Measurements from ENCODE around the gene SLC17A3.

The SLC17A3 gene

GRCh38 chr6:25874118-25874517, at the start of gene SLC17A3:
SLC17A3 (minus strand) TSS chr6:25874243; CDS start chr6:25868387, 5,856 bp downstream.
- DNase-seq (ENCODE audit: low read depth, low spot score) = no peak

- no peak for DNase-seq (ENCODE audit: low read depth, low spot score)
Measured at GRCh38 chr6:25922301-25922700, 48.3 kb upstream of the SLC17A3 start.

GRCh38 chr6:25921525-25922203, 47.6 kb upstream of the SLC17A3 start:
- DNase-seq (ENCODE audit: low read depth, low spot score) = no peak

DNA sequence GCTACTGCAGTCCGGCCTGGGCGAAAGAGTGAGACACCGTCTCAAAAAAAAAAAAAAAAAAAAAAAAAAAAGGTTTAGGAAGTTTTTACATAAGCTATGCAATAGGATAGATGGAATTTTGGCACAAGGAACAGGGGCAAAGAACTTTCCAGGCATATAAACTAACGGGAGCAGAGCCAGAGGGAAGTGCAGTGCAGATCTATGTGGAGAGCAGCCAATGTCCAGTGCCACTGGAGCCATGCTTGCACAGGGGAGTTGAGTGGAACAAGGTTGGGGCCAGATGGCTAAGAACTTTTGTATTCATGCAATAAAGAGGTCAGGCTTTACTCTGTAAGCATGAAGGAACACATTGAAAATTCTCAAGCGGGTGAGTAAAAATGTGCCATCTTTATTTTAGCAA, 45.6 kb upstream of the SLC17A3 start:
- no peak for DNase-seq (ENCODE audit: low read depth, low spot score)

GRCh38 chr6:25918083-25918683, 44.1 kb upstream of the SLC17A3 start:
- no peak for DNase-seq (ENCODE audit: low read depth, low spot score)

DNA sequence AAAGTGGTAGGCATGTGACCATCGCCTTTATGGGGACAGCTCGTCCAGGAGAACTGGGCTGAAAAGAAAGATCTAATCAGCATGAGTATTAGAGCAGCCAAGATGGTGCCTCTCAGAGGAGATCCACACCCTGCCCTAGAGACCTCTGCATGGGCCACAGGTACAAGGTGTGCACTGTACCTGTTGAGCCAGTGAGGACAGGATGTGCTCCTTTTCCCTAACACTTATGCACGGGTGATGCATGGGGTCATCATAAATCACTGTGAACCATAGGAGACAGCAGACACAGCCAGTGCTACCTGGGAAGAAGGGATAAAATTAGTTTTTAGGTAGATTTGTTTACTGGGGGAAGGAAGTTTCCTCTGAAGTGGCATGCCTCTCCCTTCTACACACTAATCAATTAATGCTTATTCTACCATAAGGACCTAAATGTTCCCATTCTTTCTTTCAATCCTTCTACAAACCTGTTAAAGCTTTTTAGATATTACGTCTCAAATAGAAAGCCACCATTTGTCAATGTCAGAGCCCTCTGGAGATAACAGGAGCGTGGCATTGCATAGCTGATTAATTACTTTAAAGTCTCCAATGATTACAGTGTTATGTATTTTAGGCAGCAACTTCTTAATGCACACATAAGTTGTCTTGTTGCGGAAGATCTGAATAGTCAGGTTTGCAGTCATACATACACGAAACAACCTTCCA, 42.9 kb upstream of the SLC17A3 start:
- no peak for DNase-seq (ENCODE audit: low read depth, low spot score)

DNA sequence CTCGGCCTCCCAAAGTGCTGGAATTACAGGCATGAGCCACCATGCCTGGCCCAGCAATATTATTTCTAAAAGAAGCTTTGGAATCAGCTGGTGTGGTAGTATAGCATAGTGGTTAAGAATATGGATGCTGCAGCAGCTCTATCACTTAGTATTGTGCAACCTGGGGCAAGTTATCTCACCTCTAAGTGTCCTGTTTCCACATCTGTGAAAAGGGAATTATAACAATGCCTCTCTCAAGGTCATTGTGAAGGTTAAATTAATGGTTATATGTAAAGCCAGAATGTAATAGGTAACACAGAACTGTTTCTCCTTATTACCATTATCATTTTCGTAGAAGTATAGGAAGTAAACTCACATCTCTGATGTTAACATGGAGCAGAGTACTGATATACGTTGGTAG, 42.3 kb upstream of the SLC17A3 start:
- DNase-seq (ENCODE audit: low read depth, low spot score) = no peak

DNA sequence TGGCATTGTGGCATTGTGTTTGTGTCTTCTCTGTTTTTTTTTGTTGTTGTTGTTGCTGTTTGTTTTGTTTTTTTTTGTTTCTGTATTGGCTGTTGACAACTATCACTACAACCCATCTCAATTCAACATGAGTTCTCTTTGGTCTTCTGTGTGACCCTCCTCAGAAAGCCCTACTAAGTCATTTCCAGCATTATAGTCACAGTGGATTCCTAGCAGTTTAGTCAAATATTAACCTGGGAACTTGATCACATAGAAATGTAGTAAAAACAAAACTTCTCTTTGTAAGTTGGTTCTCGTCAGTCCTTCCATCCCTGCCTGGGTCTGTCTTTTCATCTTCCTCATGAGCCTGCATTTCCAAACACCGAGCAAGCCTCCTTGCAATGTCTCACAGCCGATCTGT, 39.7 kb upstream of the SLC17A3 start:
- DNase-seq (ENCODE audit: low read depth, low spot score) = no peak

GRCh38 chr6:25911351-25911750, 37.3 kb upstream of the SLC17A3 start:
- no peak for DNase-seq (ENCODE audit: low read depth, low spot score)

DNA sequence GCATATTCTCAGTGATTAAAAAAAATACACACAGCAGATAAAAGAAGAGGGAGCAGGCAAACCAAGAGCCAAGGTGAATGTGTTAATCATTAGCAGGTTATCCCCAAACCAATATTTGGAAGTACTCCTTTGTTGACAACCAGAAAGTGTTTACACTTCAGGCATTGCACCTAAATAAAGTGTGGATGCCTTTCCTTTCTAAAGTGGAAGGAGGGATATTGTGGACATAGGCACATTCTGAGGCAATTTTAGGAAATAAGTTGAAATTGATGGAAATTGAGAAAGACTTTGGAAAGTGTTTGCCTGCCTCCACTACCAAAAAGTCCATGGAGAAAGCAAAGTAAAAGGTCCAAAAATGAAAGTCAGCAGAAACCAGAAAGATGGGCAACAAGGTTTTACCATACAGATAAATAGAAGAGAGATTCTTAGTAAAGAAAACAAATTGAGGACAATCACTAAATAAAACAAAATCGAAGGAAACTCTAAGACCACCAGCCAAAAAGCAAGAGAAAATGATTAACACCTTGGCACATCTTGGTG, 33.5 kb upstream of the SLC17A3 start:
- DNase-seq (ENCODE audit: low read depth, low spot score) = no peak

- DNase-seq (ENCODE audit: low read depth, low spot score) = no peak
Measured at GRCh38 chr6:25903467-25904099, 29.5 kb upstream of the SLC17A3 start.

DNA sequence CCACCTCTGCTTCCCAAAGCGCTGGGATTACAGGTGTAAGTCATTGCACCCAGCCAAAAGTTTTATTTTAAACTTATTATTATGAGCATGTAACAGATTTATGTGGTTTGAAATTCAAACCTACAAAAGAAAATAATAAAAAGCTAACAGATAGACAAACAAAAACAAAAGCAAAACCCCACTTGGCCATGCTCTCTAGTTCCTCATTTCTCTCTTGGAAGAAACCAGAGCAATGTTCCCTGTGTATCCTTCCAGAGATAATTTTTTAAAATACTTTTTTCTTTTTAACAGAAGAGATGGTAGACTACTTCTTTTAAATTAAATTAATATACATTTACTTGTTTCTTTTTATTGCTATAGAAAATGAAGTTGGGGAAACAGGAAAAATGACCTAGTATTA, 28.0 kb upstream of the SLC17A3 start:
- DNase-seq (ENCODE audit: low read depth, low spot score) = no peak

DNA sequence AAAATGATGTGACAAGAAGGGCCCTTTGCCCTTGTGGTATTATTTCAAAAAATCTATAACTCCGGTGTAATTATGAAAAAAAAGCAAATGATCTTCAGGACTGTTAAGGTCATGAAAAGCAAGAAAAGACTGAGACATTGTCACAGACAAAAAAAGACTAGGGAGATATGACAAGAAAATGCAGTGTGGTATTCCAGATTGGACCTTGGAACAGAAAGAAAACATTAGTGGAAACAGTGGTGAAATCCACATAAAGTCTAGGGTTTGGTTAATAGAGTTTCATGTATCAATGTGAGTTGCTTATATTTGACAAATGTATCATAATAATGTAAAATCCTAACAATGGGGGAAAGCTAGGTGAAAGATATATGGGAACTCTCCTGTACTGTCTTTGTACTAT, 26.8 kb upstream of the SLC17A3 start:
- no peak for DNase-seq (ENCODE audit: low read depth, low spot score)

DNA sequence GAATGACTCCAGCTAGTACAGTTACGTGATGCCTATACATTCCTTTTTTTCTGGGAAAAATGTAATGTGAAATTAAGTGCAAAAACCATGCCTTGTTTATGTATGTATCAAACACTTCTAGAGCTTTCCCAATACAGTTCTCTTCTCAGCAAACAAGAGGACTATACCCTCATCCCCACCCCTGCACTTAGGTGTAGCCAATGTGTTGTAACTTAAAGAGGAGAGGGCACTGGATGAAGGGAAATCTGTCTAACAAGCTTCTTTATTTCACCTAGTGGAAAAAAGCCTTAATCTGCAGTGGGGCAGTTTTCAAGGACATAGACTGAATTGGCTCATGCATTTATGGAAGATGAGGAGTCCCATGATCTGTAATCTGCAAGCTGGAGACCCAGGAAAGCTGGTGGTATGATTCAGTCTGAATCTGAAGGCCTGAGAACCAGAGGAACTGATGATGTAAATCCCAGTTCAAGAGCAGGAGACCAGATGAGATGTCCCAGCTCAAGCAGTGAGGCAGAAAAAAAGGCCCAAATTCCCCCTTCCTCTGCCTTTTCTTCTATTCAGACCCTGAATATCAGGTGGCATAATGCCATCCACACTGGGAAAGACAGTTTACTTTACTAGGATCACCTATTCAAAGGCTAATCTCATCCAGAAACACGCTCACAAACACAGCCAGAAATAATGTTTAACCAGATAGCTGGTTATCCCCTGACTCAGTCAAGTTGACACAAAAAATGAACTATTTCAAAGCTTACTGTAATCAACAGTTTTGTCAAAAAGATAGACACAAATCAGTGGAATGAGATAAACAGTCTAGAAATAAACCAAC, 25.8 kb upstream of the SLC17A3 start:
- DNase-seq (ENCODE audit: low read depth, low spot score) = no peak

DNA sequence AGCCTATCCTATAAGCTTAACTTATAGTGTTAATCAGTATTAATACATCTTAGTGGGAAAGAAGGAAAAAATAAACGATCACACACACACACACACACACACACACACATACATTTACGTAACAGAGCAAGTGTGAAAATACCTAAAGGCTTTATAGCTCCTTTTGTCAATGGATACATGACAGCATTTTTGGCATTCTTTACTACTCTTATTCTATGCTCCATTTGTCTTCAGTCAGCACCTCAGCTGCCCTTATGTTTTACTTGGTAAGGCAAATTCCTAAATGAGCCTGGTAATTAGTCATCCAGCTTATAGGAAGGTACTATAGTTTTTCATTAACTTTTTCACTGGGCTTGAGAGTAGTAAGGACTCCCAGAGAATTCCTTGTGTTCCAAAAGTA, 25.1 kb upstream of the SLC17A3 start:
- DNase-seq (ENCODE audit: low read depth, low spot score) = no peak

- no peak for DNase-seq (ENCODE audit: low read depth, low spot score)
Measured at GRCh38 chr6:25898289-25898977, 24.4 kb upstream of the SLC17A3 start.

- no peak for DNase-seq (ENCODE audit: low read depth, low spot score)
Measured at GRCh38 chr6:25896252-25896651, 22.2 kb upstream of the SLC17A3 start.

- no peak for DNase-seq (ENCODE audit: low read depth, low spot score)
Measured at GRCh38 chr6:25895771-25896170, 21.7 kb upstream of the SLC17A3 start.

DNA sequence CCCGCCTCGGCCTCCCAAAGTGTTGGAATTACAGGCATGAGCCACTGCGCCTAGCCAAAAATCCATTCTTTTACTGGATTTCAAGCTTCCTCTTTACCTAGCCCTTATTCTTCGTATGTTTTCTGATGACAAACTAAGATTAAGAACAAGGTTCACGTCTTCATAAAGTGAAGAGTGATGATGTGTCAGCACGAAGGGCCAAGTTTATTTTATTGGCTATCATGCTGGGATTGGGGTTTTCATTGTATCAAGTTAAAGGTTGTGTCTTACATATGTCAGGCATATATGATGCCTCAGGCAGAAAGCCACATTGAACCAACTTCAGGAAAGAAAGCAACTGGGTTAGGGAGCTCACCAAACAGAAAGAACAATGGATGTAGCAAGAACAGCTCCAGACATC, 19.7 kb upstream of the SLC17A3 start:
- DNase-seq (ENCODE audit: low read depth, low spot score) = no peak

GRCh38 chr6:25892877-25893276, 18.8 kb upstream of the SLC17A3 start:
- no peak for DNase-seq (ENCODE audit: low read depth, low spot score)
